B cell (primary cell): ENCODE measurements around the gene ICAM1. TPM values are rescaled to one million over a fixed set of nuclear protein-coding genes. Genes with fewer than 3 reads are reported as not detected.

Source experiments
- ATAC-seq: fragments of 200-7000 bp; cut with Tn5 transposase; one replicate; pipeline ENCODE4 v1.10.0; 2021; ENCODE audit warnings: low read depth, mild to moderate bottlenecking, moderate number of reproducible peaks, moderate library complexity
- CTCF ChIA-PET: fragments of 350-600 bp; sonication (Branson Sonifier 250); formaldehyde crosslinking; loops from one replicate; lab custom pipeline; 2021; ENCODE audit warnings: antibody characterized with exemption, inconsistent platforms; lab: Charles Lee
- POLR2A ChIA-PET: fragments of 350-600 bp; sonication (Branson Sonifier 250); formaldehyde crosslinking; loops from one replicate; lab custom pipeline; 2021; ENCODE audit warnings: antibody characterized with exemption; lab: Charles Lee
- DNase-seq: peaks from one replicate; pipeline ENCODE4 v3.0.0; 2013
- H2AFZ ChIP-seq: 2 replicates; pipeline ENCODE4 v1.6.1; 2012; ENCODE audit warnings: mild to moderate bottlenecking, low read depth, low read length; ENCODE audit not compliant: insufficient read depth, poor library complexity, severe bottlenecking
- H3K27ac ChIP-seq, 2 donors: 1 replicate in 1 of 2; 2 replicates in 1 of 2; pipeline ENCODE4 v1.5.1; 2012 to 2013; ENCODE audit warnings: low read length in 2 of 2, mild to moderate bottlenecking in 2 of 2, moderate library complexity in 1 of 2
- H3K27me3 ChIP-seq, 4 experiments: fragments of 200-600 bp in 1 of 4; sonication (generic) in 1 of 4; replicated peaks in 1 of 4; 1 replicate in 2 of 4; 2 replicates in 2 of 4; pipeline versions ENCODE4 v1.6.1 to v1.7.0; 2013 to 2016; ENCODE audit warnings: low read length in 3 of 4, mild to moderate bottlenecking in 2 of 4, mixed read lengths in 1 of 4, moderate library complexity in 1 of 4; ENCODE audit not compliant: insufficient read depth in 4 of 4, control insufficient read depth in 3 of 4; ENCODE audit errors: control extremely low read depth in 1 of 4
- H3K36me3 ChIP-seq, 2 experiments: replicated peaks in 1 of 2; 1 replicate in 1 of 2; 2 replicates in 1 of 2; pipeline versions ENCODE4 v1.6.1 to v1.7.1; 2013; ENCODE audit warnings: low read length in 1 of 2; ENCODE audit not compliant: insufficient read depth in 2 of 2, control insufficient read depth in 1 of 2; ENCODE audit errors: control extremely low read depth in 1 of 2, extremely low read depth in 1 of 2
- H3K4me1 ChIP-seq, 2 donors: fragments of 200-600 bp in 1 of 2; sonication (generic) in 1 of 2; 1 replicate in 1 of 2; 2 replicates in 1 of 2; pipeline versions ENCODE4 v1.5.1 to v1.6.1; 2013 to 2017; ENCODE audit warnings: low read length in 2 of 2; ENCODE audit not compliant: control insufficient read depth in 2 of 2, insufficient read depth in 2 of 2
- H3K4me2 ChIP-seq: replicated peaks from 2 replicates; pipeline ENCODE3; 2012; ENCODE audit warnings: mild to moderate bottlenecking, low read depth, low read length; ENCODE audit not compliant: poor library complexity, severe bottlenecking
- H3K4me3 ChIP-seq, 5 experiments: fragments of 200-600 bp in 1 of 5; sonication (generic) in 1 of 5; 1 replicate in 3 of 5; 2 replicates in 2 of 5; pipeline versions ENCODE4 v1.5.1 to v1.7.0; 2011 to 2016; ENCODE audit warnings: low read length in 4 of 5, mild to moderate bottlenecking in 4 of 5, low read depth in 2 of 5, control low read depth in 1 of 5, moderate library complexity in 1 of 5; ENCODE audit not compliant: insufficient read depth in 1 of 5; ENCODE audit errors: control extremely low read depth in 1 of 5, extremely low read depth in 1 of 5
- H3K79me2 ChIP-seq: fragments of 200-600 bp; sonication (generic); one replicate; pipeline ENCODE4 v1.6.0; 2016; ENCODE audit warnings: low read length; ENCODE audit not compliant: control insufficient read depth, insufficient read depth
- H3K9ac ChIP-seq: fragments of 200-600 bp; sonication (generic); 2 replicates; pipeline ENCODE4 v1.6.1; 2017; ENCODE audit warnings: mild to moderate bottlenecking, low read length, moderate library complexity
- H3K9me3 ChIP-seq, 3 donors: one replicate each; pipeline versions ENCODE4 v1.6.1 to v1.7.1; 2013; ENCODE audit warnings: low read length in 2 of 3; ENCODE audit not compliant: control insufficient read depth in 2 of 3, insufficient read depth in 1 of 3; ENCODE audit errors: control extremely low read depth in 1 of 3
- H4K20me1 ChIP-seq: 2 replicates; pipeline ENCODE4 v1.6.0; 2012; ENCODE audit warnings: mild to moderate bottlenecking, low read length; ENCODE audit not compliant: insufficient read depth, control insufficient read depth, poor library complexity, severe bottlenecking
- H3K27ac Mint-ChIP-seq: one replicate; pipeline ENCODE4 v1.8.0; 2021; ENCODE audit warnings: mixed read lengths
- H3K27me3 Mint-ChIP-seq: one replicate; pipeline ENCODE4 v1.8.0; 2021; ENCODE audit warnings: mixed read lengths
- H3K4me1 Mint-ChIP-seq: one replicate; pipeline ENCODE4 v1.8.0; 2021; ENCODE audit warnings: mixed read lengths
- H3K4me3 Mint-ChIP-seq: one replicate; pipeline ENCODE4 v1.8.0; 2021; ENCODE audit warnings: mixed read lengths
- H3K9me3 Mint-ChIP-seq: one replicate; pipeline ENCODE4 v1.8.0; 2022; ENCODE audit warnings: mixed read lengths; ENCODE audit not compliant: insufficient read depth
- EZH2 ChIP-seq: IDR thresholded peaks from 2 replicates; pipeline ENCODE4 v1.6.1; 2012; ENCODE audit warnings: borderline replicate concordance, low read depth, mild to moderate bottlenecking, moderate library complexity, low read length; ENCODE audit not compliant: insufficient read depth, poor library complexity, severe bottlenecking
- WGBS: methylation state at CpG from one replicate; pipeline ENCODE4 v1.1.5; 2013; ENCODE audit warnings: missing lambda C conversion rate; ENCODE audit not compliant: insufficient coverage; 5-methylcytosine and 5-hydroxymethylcytosine counted together
- intact Hi-C: fragments of 100-400 bp; cut with micrococcal nuclease; formaldehyde crosslinking; loops from one replicate; pipeline ENCODE4 v1.10.0; 2022
- polyA plus RNA-seq: library from polyadenylated mRNA; depleted of rRNA; stranded (reverse); fragments of >200 nt; gene quantifications from 2 replicates; pipeline ENCODE4 v1.2.3, GENCODE V29; 2012
- total RNA-seq, 2 donors: library from RNA; stranded (reverse); fragments of 120-200 nt in 1 of 2; gene quantifications; 1 replicate in 1 of 2; 2 replicates in 1 of 2; pipeline versions ENCODE4 v1.2.3 to v1.2.4, GENCODE V29; 2013 to 2022
- TF ChIP-seq, protein P1 (sequence below): fragments of 200-600 bp; IDR thresholded peaks from one replicate; pipeline ENCODE4 v1.8.0; 2022; ENCODE audit warnings: antibody characterized with exemption, mild to moderate bottlenecking

ICAM1 gene
- total and polyA plus RNA-seq, 2 donors (not counting 1 experiment from before 2014, with no cell fraction given): 7.3 to 11.9 TPM

DNA sequence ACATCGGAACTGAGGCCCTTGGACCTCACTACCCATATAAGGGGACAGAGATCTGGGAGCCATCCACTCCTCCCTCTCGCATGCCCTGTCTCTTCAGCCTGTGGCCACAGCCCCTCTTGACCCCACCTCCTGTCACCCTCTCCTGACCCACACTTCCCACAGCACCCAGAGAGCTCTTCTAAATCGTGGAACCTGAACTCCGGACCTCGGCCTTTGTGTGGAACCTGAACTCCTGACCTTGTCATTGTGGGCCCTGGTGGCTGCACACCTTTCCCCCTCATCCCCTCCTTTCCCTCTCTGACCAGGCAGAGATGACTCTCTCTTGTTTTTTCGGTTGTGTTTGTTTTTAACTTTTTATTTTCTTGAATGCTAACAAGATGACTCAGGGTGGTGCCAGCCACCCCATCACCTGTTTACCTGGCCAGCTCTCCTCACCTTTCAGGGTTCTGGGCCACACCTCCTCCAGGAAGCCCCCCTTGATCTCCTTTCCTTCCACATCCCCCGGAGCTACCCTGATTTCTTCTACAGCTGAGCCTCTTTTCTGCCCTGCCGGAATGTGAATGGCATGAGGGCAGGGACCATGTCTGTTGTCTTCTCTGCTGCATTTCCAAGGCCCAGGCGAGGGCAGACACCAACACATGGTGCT lies 13.8 kb upstream of the ICAM1 start:
- POLR2A ChIA-PET: interaction anchor here (1.1 kb wide), 1 partner anchor 23 kb away, joined by 4 read pairs; no protein-coding TSS in a partner anchor
- DNase-seq: no peak
- peaks cover 6 to 11% of the 10 kb centered on the region in 2 donors for H3K4me1 ChIP-seq
- Mint-ChIP-seq H3K27ac (no peak overlapping the region), H3K9me3 (no peaks in the 10 kb centered on the region), H3K27me3 (no peaks in the 10 kb centered on the region), H3K4me3 (no peak overlapping the region), H3K4me1 (peaks cover 12% of the 10 kb centered on the region)
- CTCF ChIA-PET: interaction anchor here (0.6 to 7.9 kb wide), 4 partner anchors 12 to 327 kb away, joined by 3 to 268 read pairs (median 50); partner anchors contain the start of gene ICAM1
- H3K9ac ChIP-seq: no peak overlapping the region
- ATAC-seq: no peak
- H3K4me2 ChIP-seq: no peak overlapping the region
- WGBS: 92% methylated on average over 8 of the region's 9 CpGs
- intact Hi-C loops: no loop called here
- H3K79me2 ChIP-seq: peaks cover 18% of the 10 kb centered on the region
- H3K9me3 ChIP-seq: no peaks in the 10 kb centered on the region
- TF ChIP-seq EZH2: no peak
- TF ChIP-seq, protein P1, sequence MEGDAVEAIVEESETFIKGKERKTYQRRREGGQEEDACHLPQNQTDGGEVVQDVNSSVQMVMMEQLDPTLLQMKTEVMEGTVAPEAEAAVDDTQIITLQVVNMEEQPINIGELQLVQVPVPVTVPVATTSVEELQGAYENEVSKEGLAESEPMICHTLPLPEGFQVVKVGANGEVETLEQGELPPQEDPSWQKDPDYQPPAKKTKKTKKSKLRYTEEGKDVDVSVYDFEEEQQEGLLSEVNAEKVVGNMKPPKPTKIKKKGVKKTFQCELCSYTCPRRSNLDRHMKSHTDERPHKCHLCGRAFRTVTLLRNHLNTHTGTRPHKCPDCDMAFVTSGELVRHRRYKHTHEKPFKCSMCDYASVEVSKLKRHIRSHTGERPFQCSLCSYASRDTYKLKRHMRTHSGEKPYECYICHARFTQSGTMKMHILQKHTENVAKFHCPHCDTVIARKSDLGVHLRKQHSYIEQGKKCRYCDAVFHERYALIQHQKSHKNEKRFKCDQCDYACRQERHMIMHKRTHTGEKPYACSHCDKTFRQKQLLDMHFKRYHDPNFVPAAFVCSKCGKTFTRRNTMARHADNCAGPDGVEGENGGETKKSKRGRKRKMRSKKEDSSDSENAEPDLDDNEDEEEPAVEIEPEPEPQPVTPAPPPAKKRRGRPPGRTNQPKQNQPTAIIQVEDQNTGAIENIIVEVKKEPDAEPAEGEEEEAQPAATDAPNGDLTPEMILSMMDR: no peak
- H3K27ac ChIP-seq: no peak overlapping the region
- H4K20me1 ChIP-seq: peaks cover 5% of the 10 kb centered on the region
- H3K36me3 ChIP-seq: peaks cover 0 to 41% of the 10 kb centered on the region in 2 experiments
- H3K4me3 ChIP-seq: no peak overlapping the region
- H2AFZ ChIP-seq: no peak overlapping the region
- H3K27me3 ChIP-seq: no peaks in the 10 kb centered on the region

DNA sequence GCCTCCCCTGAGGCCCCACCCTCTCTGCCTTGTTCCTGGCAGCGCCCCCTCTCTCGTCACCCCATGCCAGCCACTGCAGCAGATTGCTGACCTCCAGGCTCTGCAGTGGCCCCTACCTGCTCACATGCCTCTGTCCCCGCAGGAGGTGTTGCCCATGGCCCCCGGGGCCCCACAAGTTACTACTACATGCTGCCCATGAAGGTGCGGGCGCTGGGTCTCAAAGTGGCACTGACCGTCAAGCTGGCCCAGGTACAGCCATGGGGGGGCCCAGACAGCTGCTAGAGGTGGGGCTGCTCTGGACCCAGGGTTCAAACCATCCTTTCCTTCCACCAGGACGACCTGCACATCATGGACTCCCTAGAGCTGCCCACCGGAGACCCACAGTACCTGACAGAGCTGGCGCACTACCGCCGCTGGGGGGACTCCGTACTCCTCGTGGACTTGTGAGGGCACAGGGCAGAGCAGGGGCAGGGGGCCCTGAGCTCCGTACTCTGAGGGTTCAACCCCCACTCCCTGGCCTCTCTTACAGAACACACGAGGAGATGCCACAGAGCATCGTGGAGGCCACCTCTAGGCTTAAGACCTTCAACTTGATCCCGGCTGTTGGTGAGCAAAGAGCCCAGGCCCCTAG lies 12.7 kb upstream of the ICAM1 start:
- H3K27ac ChIP-seq: no peak overlapping the region
- H3K4me2 ChIP-seq: no peak overlapping the region
- Mint-ChIP-seq H3K9me3 (no peaks in the 10 kb centered on the region), H3K4me3 (no peak overlapping the region), H3K27me3 (no peaks in the 10 kb centered on the region), H3K4me1 (peaks cover 3% of the 10 kb centered on the region), H3K27ac (no peak overlapping the region)
- H3K4me1 ChIP-seq: peaks cover 0 to 3% of the 10 kb centered on the region in 2 donors
- H2AFZ ChIP-seq: no peak overlapping the region
- no peaks in the 10 kb centered on the region for H4K20me1 ChIP-seq
- TF ChIP-seq, protein P1: no peak
- ATAC-seq (no peak), DNase-seq (no peak)
- WGBS: 95% methylated on average over 17 of the region's 18 CpGs
- H3K27me3 ChIP-seq: no peaks in the 10 kb centered on the region
- no peaks in the 10 kb centered on the region for H3K9me3 ChIP-seq
- POLR2A ChIA-PET: interaction anchor here (0.6 to 1.0 kb wide), 3 partner anchors 12 to 152 kb away, joined by 3 to 15 read pairs (median 3); partner anchors contain the start of genes ICAM1 and PPAN
- CTCF ChIA-PET: interaction anchor here (0.6 to 7.9 kb wide), 40 partner anchors 8 to 328 kb away, joined by 3 to 268 read pairs (median 4); partner anchors contain the start of genes CDC37, DNMT1, ICAM1 and ICAM4
- intact Hi-C loops: no loop called here
- H3K9ac ChIP-seq: no peak overlapping the region
- H3K36me3 ChIP-seq: peaks cover 0 to 41% of the 10 kb centered on the region in 2 experiments
- peaks cover 7% of the 10 kb centered on the region for H3K79me2 ChIP-seq
- no peak overlapping the region for H3K4me3 ChIP-seq
